GM19397 (cell line): Measurements from ENCODE around the gene HIRA.

Experiments used
- ATAC-seq: cut with Tn5 transposase; IDR thresholded peaks from one replicate; pipeline ENCODE4 v1.9.1; 2021; ENCODE audit warnings: mild to moderate bottlenecking, moderate library complexity; ENCODE audit not compliant: unreplicated experiment

HIRA gene

DNA sequence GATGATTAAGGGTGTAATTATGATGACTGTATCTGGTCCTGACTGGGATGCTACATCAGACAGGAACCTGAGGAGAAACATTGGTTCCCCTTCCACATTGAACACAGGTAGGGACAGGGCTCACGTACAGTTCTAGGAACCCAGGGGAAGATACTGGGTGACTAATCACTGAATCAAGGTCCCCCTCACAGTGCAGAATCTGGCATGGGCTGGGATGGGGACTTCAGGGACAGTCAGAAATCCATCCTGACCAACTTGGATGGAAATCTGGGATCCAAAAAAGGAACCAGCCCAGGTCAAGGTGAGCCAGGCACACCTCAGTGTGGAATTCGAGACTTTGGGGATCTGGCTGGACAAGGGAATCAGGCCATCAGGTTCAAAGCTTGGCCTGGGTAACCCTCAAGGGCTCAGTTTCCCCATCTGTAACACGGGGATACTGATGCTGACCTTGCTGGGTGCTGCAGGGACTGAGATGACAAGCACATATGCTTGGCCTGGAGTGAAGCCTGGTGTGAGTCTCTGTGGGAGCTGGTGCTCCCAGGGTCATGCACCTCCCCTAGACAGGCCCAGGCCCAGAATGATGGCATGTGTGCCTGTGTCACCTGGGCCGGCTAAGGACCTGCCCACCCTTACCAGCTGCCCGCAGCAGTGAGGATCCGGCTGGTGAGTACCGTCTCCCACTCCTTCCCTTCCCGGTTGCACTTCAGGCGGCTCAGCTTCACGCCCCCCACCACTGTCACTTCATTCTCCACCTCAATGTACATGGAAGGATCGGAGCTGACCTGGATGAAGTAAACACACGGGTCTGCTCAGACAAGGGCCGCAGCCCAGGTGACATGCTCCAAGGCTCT is 72.6 kb downstream of the HIRA start:
- ATAC-seq = no peak

GRCh38 chr22:19358195-19358594 is 73.3 kb downstream of the HIRA start:
- ATAC-seq = no peak

GRCh38 chr22:19357270-19358105 is 74.0 kb downstream of the HIRA start:
- no peak for ATAC-seq

DNA sequence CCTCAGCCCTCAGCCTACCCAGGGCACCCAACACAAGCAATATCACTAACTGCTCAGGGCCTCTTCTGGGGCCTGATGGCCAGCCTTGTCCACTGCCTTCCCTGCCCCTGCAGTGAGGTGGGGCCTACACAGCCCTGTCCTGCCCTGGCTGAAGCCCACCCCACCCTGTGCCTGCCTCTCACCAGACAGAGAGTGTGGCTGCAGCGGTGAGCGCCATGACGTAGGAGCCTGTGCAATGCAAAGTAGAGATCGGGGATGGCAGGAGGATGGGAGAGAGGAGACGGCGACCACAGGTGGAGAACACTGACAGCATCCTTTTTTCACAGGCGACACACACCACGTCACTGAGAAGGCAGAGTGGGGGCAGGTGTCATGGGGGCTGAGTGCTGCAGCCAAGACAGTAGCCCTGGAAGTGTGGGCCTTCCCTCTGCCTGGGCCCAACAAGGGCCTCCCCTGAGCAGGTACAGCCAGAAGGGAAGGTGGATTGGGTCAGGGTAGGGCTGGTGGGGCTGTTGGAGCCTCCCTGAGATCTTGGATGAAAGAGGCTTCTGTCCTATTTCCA is 74.7 kb downstream of the HIRA start:
- ATAC-seq = no peak

GRCh38 chr22:19355413-19356157 is 75.9 kb downstream of the HIRA start:
- no peak for ATAC-seq

GRCh38 chr22:19354201-19354600 is 77.3 kb downstream of the HIRA start:
- ATAC-seq = no peak

DNA sequence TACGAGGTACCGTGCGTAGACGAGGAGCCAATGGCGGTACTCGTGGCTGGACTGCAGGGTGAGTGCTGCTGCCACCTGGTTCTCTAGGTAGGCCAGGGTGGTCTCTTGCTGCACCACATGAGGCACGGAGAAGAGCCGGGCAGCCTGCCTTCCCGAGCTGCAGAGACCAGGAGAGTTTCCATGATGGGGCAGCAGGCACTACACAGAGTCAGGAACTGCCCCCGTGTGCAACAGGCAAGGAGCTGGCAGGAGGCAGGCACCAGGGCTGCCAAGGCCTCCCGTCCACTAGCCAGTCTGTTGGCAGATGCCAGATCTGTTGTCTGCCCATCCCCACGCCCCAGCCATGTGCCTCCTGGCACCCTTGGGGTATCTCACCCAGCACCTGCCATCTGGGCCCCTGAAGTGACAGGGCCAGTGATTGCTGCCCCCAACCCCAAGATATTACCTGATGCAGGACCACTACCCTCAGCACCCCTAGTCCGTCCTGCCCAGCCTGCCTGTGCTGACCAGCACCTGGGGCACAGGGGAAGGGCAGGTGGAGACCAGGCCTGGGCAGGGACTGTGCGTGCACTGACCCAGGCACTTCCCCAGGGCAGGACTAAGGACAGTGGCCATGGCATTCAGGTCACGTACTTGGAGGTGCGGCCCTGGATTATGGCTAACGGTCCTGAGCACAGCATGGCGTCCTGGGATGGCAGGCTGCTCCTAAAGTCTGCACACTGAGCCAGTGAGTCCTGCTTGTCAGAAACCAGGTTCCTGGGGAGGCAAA is 78.0 kb downstream of the HIRA start:
- no peak for ATAC-seq

DNA sequence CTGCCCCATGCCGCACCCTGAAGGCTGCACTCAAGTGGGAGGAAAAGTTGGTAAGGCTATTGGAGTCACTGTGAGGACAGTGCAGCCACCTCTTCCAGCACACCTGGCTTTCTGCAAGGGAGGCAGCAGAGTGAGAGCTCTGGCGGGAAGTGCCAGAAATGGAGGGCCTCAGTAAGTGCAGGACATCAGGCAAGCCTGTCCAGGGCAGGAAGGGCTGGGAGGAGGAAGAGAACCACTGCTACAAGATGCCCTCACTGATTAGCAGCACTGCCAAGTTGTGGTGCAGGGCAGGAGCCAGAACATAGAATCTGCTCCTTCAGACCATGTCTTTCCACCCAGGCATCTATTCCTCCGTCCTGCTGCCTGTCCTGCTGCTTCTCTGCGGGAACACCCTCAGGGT is 78.8 kb downstream of the HIRA start:
- no peak for ATAC-seq

GRCh38 chr22:19352217-19352616 is 79.3 kb downstream of the HIRA start:
- ATAC-seq = no peak

- ATAC-seq = no peak
Observed at GRCh38 chr22:19351604-19352003, 79.9 kb downstream of the HIRA start.

DNA sequence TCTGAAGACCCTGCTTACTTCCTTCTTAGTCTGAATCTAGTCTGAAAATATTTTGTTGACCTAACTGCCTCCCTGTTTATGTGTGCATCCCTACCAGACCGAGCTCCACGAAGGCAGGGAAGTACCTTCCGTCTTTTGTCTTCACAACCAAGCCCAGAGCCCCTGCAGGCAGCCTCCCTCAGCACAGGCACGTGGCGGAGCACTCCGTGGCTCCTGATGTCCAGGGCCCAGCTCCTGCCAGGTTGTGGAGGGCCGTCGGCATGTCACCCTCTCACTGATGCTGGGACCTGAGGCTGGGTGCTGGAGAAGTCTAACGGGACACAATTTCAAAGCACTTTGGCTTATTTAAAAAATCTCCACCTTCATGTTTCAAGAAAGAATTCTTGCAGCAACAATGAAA is 80.6 kb downstream of the HIRA start:
- ATAC-seq = no peak

GRCh38 chr22:19350476-19350859 is 81.1 kb downstream of the HIRA start:
- no peak for ATAC-seq

DNA sequence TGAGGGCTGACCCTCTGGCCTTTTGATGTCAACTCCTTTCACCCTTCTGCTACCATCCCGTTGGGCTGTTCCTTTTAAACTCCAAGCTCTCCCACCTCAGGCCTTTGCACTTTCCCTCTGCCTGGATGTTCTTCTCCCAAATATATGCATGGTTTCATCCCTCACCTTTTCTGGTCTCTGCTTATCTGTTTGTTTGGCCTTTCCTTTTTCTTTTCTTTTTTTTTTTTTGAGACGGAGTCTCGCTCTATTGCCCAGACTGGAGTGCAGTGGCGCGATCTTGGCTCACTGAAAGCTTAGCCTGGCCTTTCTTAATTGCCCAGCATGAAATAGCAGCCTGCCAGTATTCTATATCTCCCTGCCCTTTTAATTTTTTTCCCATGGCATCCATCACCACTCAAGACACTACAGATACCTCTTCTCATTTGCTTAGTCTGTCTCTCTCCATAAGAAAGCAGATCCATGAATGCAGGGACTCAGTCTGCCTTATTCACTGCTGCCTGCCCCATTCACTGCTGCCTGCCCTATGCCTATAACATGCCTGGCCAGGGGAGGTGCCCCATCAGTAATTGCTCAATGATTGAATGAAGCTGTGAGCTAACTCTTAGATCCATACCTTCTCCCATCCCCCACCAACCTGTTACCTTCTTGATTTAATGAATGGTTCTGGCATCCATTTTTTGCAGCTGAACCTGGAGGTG is 81.6 kb downstream of the HIRA start:
- no peak for ATAC-seq

DNA sequence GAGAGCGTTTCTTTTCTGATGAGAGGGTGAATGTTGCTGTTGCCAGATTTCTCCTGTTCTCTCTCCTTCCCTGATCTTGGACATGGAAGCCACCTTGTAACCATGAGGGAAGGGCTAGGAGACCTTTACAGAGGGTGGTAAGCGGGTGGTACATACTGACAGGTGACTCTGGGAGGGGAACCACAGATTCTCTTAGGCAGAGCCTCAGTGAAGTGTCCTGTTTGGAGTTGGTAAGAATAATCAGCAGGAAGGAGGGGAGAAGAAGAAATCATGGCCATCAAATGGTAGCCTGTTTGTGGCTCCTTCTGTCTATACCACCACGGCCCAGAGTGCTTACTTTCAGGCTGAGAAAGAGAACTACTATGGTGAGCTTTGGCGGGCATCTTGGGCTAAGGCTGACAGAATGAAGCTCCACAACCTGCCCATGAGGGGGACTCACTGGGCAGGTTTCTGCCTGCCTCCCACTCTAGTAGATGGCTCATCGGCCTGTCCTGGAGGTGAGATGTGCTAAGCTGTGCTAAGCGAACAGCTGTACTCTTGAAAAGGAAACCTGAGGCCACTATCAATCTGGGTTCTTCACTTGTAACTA is 84.8 kb downstream of the HIRA start:
- ATAC-seq = no peak

GRCh38 chr22:19344420-19344819 is 87.1 kb downstream of the HIRA start:
- no peak for ATAC-seq

- no peak for ATAC-seq
Observed at GRCh38 chr22:19343470-19343869, 88.1 kb downstream of the HIRA start.

GRCh38 chr22:19341500-19341899 is 90.0 kb downstream of the HIRA start:
- ATAC-seq = no peak

DNA sequence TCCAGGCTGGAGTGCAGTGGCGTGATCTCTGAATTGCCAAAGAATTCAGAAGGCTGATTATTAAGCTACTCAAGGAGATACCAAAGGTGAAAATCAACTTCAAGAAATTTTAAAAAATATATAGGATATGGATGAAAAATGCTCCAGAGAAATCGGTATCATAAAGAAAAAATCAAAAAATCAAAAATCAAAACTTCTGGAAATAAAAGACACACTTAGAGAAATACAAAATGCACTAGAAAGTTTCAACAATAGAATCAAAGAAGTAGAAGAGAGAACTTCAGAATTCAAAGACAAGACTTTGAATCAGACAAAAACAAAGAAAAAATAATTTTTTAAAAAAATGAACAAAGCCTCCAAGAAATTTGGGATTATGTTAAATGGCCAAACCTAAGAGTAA is 94.4 kb downstream of the HIRA start:
- ATAC-seq = no peak
